Left ventricle myocardium inferior (tissue), 1 donor: Measurements from ENCODE around the gene ATP1A4. TPM values are rescaled to one million over a fixed set of nuclear protein-coding genes. Genes with fewer than 3 reads are reported as not detected.

Source experiments
- DNase-seq: peaks from one replicate; pipeline ENCODE4 v3.0.0-alpha.2; 2020
- H3K27ac ChIP-seq: fragments of 200-600 bp; replicated peaks from 2 replicates; pipeline ENCODE4 v1.8.0; 2021
- H3K27me3 ChIP-seq: fragments of 200-600 bp; 2 replicates; pipeline ENCODE4 v1.8.0; 2021; ENCODE audit warnings: low read depth
- H3K36me3 ChIP-seq: fragments of 200-600 bp; 2 replicates; pipeline ENCODE4 v1.8.0; 2021
- H3K4me1 ChIP-seq: fragments of 200-600 bp; 2 replicates; pipeline ENCODE4 v1.8.0; 2021
- H3K4me3 ChIP-seq: fragments of 200-600 bp; 2 replicates; pipeline ENCODE4 v1.8.0; 2021; ENCODE audit warnings: mild to moderate bottlenecking, moderate library complexity
- H3K9me3 ChIP-seq: fragments of 200-600 bp; replicated peaks from 2 replicates; pipeline ENCODE4 v1.8.0; 2021
- CTCF ChIP-seq: fragments of 200-600 bp; IDR thresholded peaks from 2 replicates; pipeline ENCODE4 v1.8.0; 2021; ENCODE audit warnings: antibody characterized with exemption, mild to moderate bottlenecking, borderline replicate concordance
- intact Hi-C: fragments of 100-400 bp; cut with micrococcal nuclease; formaldehyde crosslinking; loops from one replicate; pipeline ENCODE4 v1.11.0; 2022
- total RNA-seq: library from RNA; stranded (reverse); fragmentation: NEBNext Ultra II Directional; extraction: Animal tissue kit (Norgen Biotek cat#: 25700); gene quantifications from one replicate; pipeline ENCODE4 v1.2.1, GENCODE V29; 2021
- donor health status: DM: no; HTN: yes; CAD: no; lungs with severe emphysema.

The ATP1A4 gene
- total RNA-seq, 1 donor from 2014 or later = 0.11 TPM

GRCh38 chr1:160129046-160129445 lies 22.4 kb upstream of the ATP1A4 start:
- Histone ChIP-seq H3K4me1 (peaks cover 92% of the 10 kb centered on the region), H3K27me3 (no peaks in the 10 kb centered on the region), H3K27ac (peak overlapping the region; percentile 91), H3K4me3 (no peak overlapping the region), H3K9me3 (no peaks in the 10 kb centered on the region), H3K36me3 (peaks cover 77% of the 10 kb centered on the region)
- no peak for TF ChIP-seq CTCF
- intact Hi-C loops = no loop called here
- no peak for DNase-seq

GRCh38 chr1:160129558-160129957 lies 21.8 kb upstream of the ATP1A4 start:
- Histone ChIP-seq H3K27ac (peak overlapping the region; percentile 91), H3K27me3 (no peaks in the 10 kb centered on the region), H3K36me3 (peaks cover 81% of the 10 kb centered on the region), H3K4me3 (no peak overlapping the region), H3K9me3 (no peaks in the 10 kb centered on the region), H3K4me1 (peaks cover 87% of the 10 kb centered on the region)
- no peak for TF ChIP-seq CTCF
- intact Hi-C loops = no loop called here
- no peak for DNase-seq

- DNase-seq = no peak
- no peak for TF ChIP-seq CTCF
- Histone ChIP-seq H3K36me3 (peaks cover 85% of the 10 kb centered on the region), H3K4me3 (no peak overlapping the region), H3K9me3 (no peaks in the 10 kb centered on the region), H3K4me1 (peaks cover 83% of the 10 kb centered on the region), H3K27me3 (no peaks in the 10 kb centered on the region), H3K27ac (peak overlapping the region; percentile 91)
- intact Hi-C loops = no loop called here
Observed at GRCh38 chr1:160129966-160130365, 21.4 kb upstream of the ATP1A4 start.

GRCh38 chr1:160130486-160130885 lies 20.9 kb upstream of the ATP1A4 start:
- no peak overlapping the region for H3K4me3 ChIP-seq
- intact Hi-C loops = no loop called here
- DNase-seq = no peak
- H3K36me3 ChIP-seq = peaks cover 85% of the 10 kb centered on the region
- H3K9me3 ChIP-seq = no peaks in the 10 kb centered on the region
- no peak for TF ChIP-seq CTCF
- H3K27ac ChIP-seq = peak overlapping the region; percentile 91
- peaks cover 77% of the 10 kb centered on the region for H3K4me1 ChIP-seq
- H3K27me3 ChIP-seq = no peaks in the 10 kb centered on the region

- Histone ChIP-seq H3K36me3 (peaks cover 85% of the 10 kb centered on the region), H3K4me1 (peaks cover 76% of the 10 kb centered on the region), H3K4me3 (no peak overlapping the region), H3K27me3 (no peaks in the 10 kb centered on the region), H3K27ac (peak overlapping the region; percentile 91), H3K9me3 (no peaks in the 10 kb centered on the region)
- DNase-seq = no peak
- intact Hi-C loops = no loop called here
- no peak for TF ChIP-seq CTCF
Observed at GRCh38 chr1:160130939-160131338, 20.5 kb upstream of the ATP1A4 start.
